ENCODE measurements around the gene TMCO4. TPM values are rescaled to one million over a fixed set of nuclear protein-coding genes. Genes with fewer than 3 reads are reported as not detected.

The TMCO4 gene
- total RNA-seq, 1 donor from 2014 or later: 10.2 TPM

- DNase-seq (ENCODE audit: extremely low spot score, unreplicated experiment): no peak
- TF ChIP-seq CTCF (conservative IDR thresholded peaks at IDR 0.05): no peak
- no peaks in the 10 kb centered on the region for H3K4me1 Mint-ChIP-seq (ENCODE audit: unreplicated experiment)
- H3K36me3 Mint-ChIP-seq: no peaks in the 10 kb centered on the region
- H3K9me3 Mint-ChIP-seq: no peaks in the 10 kb centered on the region
- no peak overlapping the region for H3K27ac Mint-ChIP-seq
- H3K4me3 Mint-ChIP-seq: no peak overlapping the region
- no peaks in the 10 kb centered on the region for H3K27me3 Mint-ChIP-seq
Observed at GRCh38 chr1:19744886-19745285, 54.8 kb downstream of the TMCO4 start.

- no peak for DNase-seq (ENCODE audit: extremely low spot score, unreplicated experiment)
- no peak overlapping the region for H3K4me3 Mint-ChIP-seq
- H3K36me3 Mint-ChIP-seq: no peaks in the 10 kb centered on the region
- H3K27ac Mint-ChIP-seq: no peak overlapping the region
- H3K9me3 Mint-ChIP-seq: no peaks in the 10 kb centered on the region
- no peaks in the 10 kb centered on the region for H3K27me3 Mint-ChIP-seq
- TF ChIP-seq CTCF (conservative IDR thresholded peaks at IDR 0.05): no peak
- no peaks in the 10 kb centered on the region for H3K4me1 Mint-ChIP-seq (ENCODE audit: unreplicated experiment)
Observed at GRCh38 chr1:19744335-19744743, 55.4 kb downstream of the TMCO4 start.

GRCh38 chr1:19743793-19744192 is 55.9 kb downstream of the TMCO4 start:
- TF ChIP-seq CTCF (conservative IDR thresholded peaks at IDR 0.05): no peak
- H3K36me3 Mint-ChIP-seq: no peaks in the 10 kb centered on the region
- H3K27me3 Mint-ChIP-seq: no peaks in the 10 kb centered on the region
- H3K4me1 Mint-ChIP-seq (ENCODE audit: unreplicated experiment): no peaks in the 10 kb centered on the region
- no peak for DNase-seq (ENCODE audit: extremely low spot score, unreplicated experiment)
- peak overlapping the region; percentile 15 for H3K27ac Mint-ChIP-seq
- H3K9me3 Mint-ChIP-seq: no peaks in the 10 kb centered on the region
- H3K4me3 Mint-ChIP-seq: no peak overlapping the region

GRCh38 chr1:19743180-19743579 is 56.5 kb downstream of the TMCO4 start:
- no peaks in the 10 kb centered on the region for H3K27me3 Mint-ChIP-seq
- H3K4me1 Mint-ChIP-seq (ENCODE audit: unreplicated experiment): no peaks in the 10 kb centered on the region
- DNase-seq (ENCODE audit: extremely low spot score, unreplicated experiment): no peak
- no peak overlapping the region for H3K4me3 Mint-ChIP-seq
- TF ChIP-seq CTCF (conservative IDR thresholded peaks at IDR 0.05): no peak
- no peaks in the 10 kb centered on the region for H3K9me3 Mint-ChIP-seq
- H3K36me3 Mint-ChIP-seq: no peaks in the 10 kb centered on the region
- peak overlapping the region; percentile 15 for H3K27ac Mint-ChIP-seq

GRCh38 chr1:19739628-19740027 is 60.1 kb downstream of the TMCO4 start:
- peaks cover 5% of the 10 kb centered on the region for H3K27me3 Mint-ChIP-seq
- no peaks in the 10 kb centered on the region for H3K9me3 Mint-ChIP-seq

More at GRCh38 chr1:19739628-19740027, 60.1 kb downstream of the TMCO4 start:
- no peak overlapping the region for H3K27ac Mint-ChIP-seq
- no peak for DNase-seq (ENCODE audit: extremely low spot score, unreplicated experiment)
- no peak overlapping the region for H3K4me3 Mint-ChIP-seq
- no peaks in the 10 kb centered on the region for H3K36me3 Mint-ChIP-seq
- H3K4me1 Mint-ChIP-seq (ENCODE audit: unreplicated experiment): peaks cover 6% of the 10 kb centered on the region
- TF ChIP-seq CTCF (conservative IDR thresholded peaks at IDR 0.05): no peak
